IPS-NIHi11 (cell line): ENCODE measurements around the gene FBXL13.
"Not testable (repeated sequence)": the region's sequence is repeated elsewhere in the genome, so short reads cannot be mapped to it uniquely, and the experiment has no call there.

Experiments
- DNase-seq: peaks from one replicate; pipeline ENCODE4 v3.0.0; 2012; ENCODE audit warnings: mixed read lengths, low spot score

The FBXL13 gene

GRCh38 chr7:103023578-103023977 is 51.0 kb downstream of the FBXL13 start:
- DNase-seq = not testable (repeated sequence)

GRCh38 chr7:103021490-103021889 is 53.1 kb downstream of the FBXL13 start:
- DNase-seq = not testable (repeated sequence)

- not testable (repeated sequence) for DNase-seq
Measured at GRCh38 chr7:103020876-103021275, 53.7 kb downstream of the FBXL13 start.

- not testable (repeated sequence) for DNase-seq
Measured at GRCh38 chr7:103018295-103018694, 56.3 kb downstream of the FBXL13 start.

GRCh38 chr7:103011650-103012049 is 62.9 kb downstream of the FBXL13 start:
- DNase-seq = no peak

- no peak for DNase-seq
Measured at GRCh38 chr7:103010211-103010610, 64.4 kb downstream of the FBXL13 start.

- no peak for DNase-seq
Measured at GRCh38 chr7:103009466-103010185, 65.0 kb downstream of the FBXL13 start.

- DNase-seq = no peak
Measured at GRCh38 chr7:103003004-103003403, 71.6 kb downstream of the FBXL13 start.

GRCh38 chr7:103001210-103001609 is 73.4 kb downstream of the FBXL13 start:
- no peak for DNase-seq

GRCh38 chr7:102996957-102997356 is 77.6 kb downstream of the FBXL13 start:
- DNase-seq = no peak

GRCh38 chr7:102995609-102996008 is 79.0 kb downstream of the FBXL13 start:
- DNase-seq = not testable (repeated sequence)

GRCh38 chr7:102994567-102994966 is 80.0 kb downstream of the FBXL13 start:
- DNase-seq = no peak

- no peak for DNase-seq
Measured at GRCh38 chr7:102993718-102994029, 80.9 kb downstream of the FBXL13 start.

- DNase-seq = no peak
Measured at GRCh38 chr7:102992938-102993717, 81.5 kb downstream of the FBXL13 start.

- DNase-seq = no peak
Measured at GRCh38 chr7:102992509-102992937, 82.1 kb downstream of the FBXL13 start.

- no peak for DNase-seq
Measured at GRCh38 chr7:102991540-102992214, 82.9 kb downstream of the FBXL13 start.

- no peak for DNase-seq
Measured at GRCh38 chr7:102991077-102991539, 83.5 kb downstream of the FBXL13 start.

GRCh38 chr7:102990642-102991041 is 84.0 kb downstream of the FBXL13 start:
- no peak for DNase-seq

GRCh38 chr7:102988631-102989560 is 85.7 kb downstream of the FBXL13 start:
- no peak for DNase-seq

GRCh38 chr7:102988088-102988487 is 86.5 kb downstream of the FBXL13 start:
- no peak for DNase-seq

- no peak for DNase-seq
Measured at GRCh38 chr7:102985176-102985783, 89.3 kb downstream of the FBXL13 start.
